ENCODE measurements around the gene F2RL2. TPM values are rescaled to one million over a fixed set of nuclear protein-coding genes. Genes with fewer than 3 reads are reported as not detected.
"Not testable (repeated sequence)": the region's sequence is repeated elsewhere in the genome, so short reads cannot be mapped to it uniquely, and the experiment has no call there.

F2RL2 gene
- total and polyA plus RNA-seq, 3 donors from 2014 or later, result 0.20 TPM; not detected in 2

- Histone ChIP-seq H3K27ac (no peak overlapping the region), H3K4me3 (no peak overlapping the region), H3K9me3 (no peaks in the 10 kb centered on the region), H3K4me1 (no peaks in the 10 kb centered on the region), H3K36me3 (ENCODE audit: low read depth, missing control alignments) (no peaks in the 10 kb centered on the region), H3K27me3 (no peaks in the 10 kb centered on the region)
- 78 to 79% methylated on average over 4 of the region's 4 CpGs for WGBS, 2 donors
- intact Hi-C loops (cut with DNase I; ENCODE audit: low total_unique reads), result loop anchor here (10.0 kb wide), 1 partner anchor 166 kb away; no protein-coding TSS in a partner anchor
- no peak for DNase-seq
- TF ChIP-seq POLR2A (IDR thresholded peaks at IDR 0.05), result no peak
- TF ChIP-seq CTCF (IDR thresholded peaks at IDR 0.05), result no peak
Observed at GRCh38 chr5:76608833-76609232, 14.4 kb downstream of the F2RL2 start.

DNA sequence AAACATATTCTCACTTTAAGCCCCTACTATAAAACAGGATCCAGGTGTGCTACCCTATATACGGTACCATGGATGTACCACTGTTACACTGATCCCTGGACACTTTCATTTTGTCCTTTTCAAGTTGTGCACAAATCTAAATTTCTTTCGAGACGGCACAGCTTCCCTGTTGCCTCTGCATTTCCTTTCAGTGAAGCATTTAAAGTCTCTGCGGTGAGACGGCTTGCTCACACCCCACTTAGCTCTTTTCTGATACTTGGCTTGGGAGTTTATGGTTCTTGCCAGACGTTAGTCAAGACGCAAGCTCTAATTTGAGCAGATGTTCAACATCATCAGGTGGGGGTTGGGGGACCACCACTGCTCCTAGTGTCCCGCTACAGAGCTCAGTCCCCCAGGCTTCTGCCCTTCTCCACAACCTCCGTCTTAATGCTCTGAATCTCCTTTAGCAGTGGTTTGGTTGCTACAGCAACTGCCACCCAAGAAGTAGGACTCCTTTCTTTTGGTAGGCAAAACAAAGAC is 15.8 kb downstream of the F2RL2 start:
- DNase-seq, result no peak
- 36 to 42% methylated on average over 9 of the region's 9 CpGs for WGBS, 2 donors
- no peaks in the 10 kb centered on the region for H3K27me3 ChIP-seq
- H3K27ac ChIP-seq, result no peak overlapping the region
- no peak overlapping the region for H3K4me3 ChIP-seq
- no peaks in the 10 kb centered on the region for H3K4me1 ChIP-seq
- intact Hi-C loops (cut with DNase I; ENCODE audit: low total_unique reads), result loop anchor here (10.0 kb wide), 1 partner anchor 167 kb away; no protein-coding TSS in a partner anchor
- no peaks in the 10 kb centered on the region for H3K36me3 ChIP-seq (ENCODE audit: low read depth, missing control alignments)
- no peaks in the 10 kb centered on the region for H3K9me3 ChIP-seq
- no peak for TF ChIP-seq CTCF (IDR thresholded peaks at IDR 0.05)
- no peak for TF ChIP-seq POLR2A (IDR thresholded peaks at IDR 0.05)

DNA sequence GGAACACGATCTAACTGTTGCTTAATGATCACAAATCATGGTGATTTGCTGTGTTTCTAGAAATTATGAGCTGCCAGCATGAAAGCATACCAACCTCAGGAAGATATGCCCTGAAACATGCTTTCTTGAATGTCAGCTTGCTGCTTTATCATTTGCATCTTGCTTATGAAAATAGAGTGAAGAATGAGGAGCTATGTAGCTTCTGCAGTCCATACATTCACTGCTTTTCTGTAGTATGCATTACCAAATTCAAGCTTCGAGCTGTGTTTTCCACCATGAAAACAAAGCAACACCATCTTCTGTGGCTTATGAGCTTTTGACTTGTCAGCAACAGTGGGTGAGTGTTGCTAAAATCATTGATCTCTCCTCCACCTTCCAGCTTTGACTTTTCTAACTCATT is 16.5 kb downstream of the F2RL2 start:
- Histone ChIP-seq H3K9me3 (no peaks in the 10 kb centered on the region), H3K4me3 (no peak overlapping the region), H3K4me1 (no peaks in the 10 kb centered on the region), H3K27me3 (no peaks in the 10 kb centered on the region), H3K27ac (no peak overlapping the region), H3K36me3 (ENCODE audit: low read depth, missing control alignments) (no peaks in the 10 kb centered on the region)
- 57 to 86% methylated on average over 2 of the region's 2 CpGs for WGBS, 2 donors
- intact Hi-C loops (cut with DNase I; ENCODE audit: low total_unique reads), result loop anchor here (10.0 kb wide), 1 partner anchor 168 kb away; no protein-coding TSS in a partner anchor
- no peak for TF ChIP-seq POLR2A (IDR thresholded peaks at IDR 0.05)
- no peak for DNase-seq

DNA sequence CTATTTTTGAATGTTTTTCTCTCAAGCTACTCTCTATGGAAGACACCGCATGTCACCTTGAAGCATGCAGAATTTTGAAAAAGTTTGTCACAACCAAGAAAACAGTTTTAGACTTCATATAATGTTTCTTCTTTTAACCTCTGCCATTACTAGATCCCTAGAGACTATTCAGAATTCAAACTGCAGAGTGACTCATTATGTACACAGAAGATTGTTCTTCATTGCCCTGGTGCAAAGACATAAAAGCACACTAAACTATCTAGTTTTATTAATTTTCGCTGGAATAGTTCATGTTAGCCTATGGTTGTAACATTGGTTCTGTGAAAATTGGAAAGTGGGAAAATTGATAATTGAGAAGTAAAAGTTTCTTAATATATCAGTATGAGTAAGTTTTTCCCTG is 18.4 kb downstream of the F2RL2 start:
- no peaks in the 10 kb centered on the region for H3K36me3 ChIP-seq (ENCODE audit: low read depth, missing control alignments)
- TF ChIP-seq POLR2A (IDR thresholded peaks at IDR 0.05) (no peak), CTCF (IDR thresholded peaks at IDR 0.05) (no peak)
- H3K9me3 ChIP-seq, result no peaks in the 10 kb centered on the region
- no peak for DNase-seq
- 47 to 79% methylated on average over 2 of the region's 2 CpGs for WGBS, 2 donors
- H3K4me3 ChIP-seq, result no peak overlapping the region
- intact Hi-C loops (cut with DNase I; ENCODE audit: low total_unique reads), result loop anchor here (10.0 kb wide), 1 partner anchor 170 kb away; no protein-coding TSS in a partner anchor
- H3K27me3 ChIP-seq, result no peaks in the 10 kb centered on the region
- H3K4me1 ChIP-seq, result no peaks in the 10 kb centered on the region
- H3K27ac ChIP-seq, result no peak overlapping the region

DNA sequence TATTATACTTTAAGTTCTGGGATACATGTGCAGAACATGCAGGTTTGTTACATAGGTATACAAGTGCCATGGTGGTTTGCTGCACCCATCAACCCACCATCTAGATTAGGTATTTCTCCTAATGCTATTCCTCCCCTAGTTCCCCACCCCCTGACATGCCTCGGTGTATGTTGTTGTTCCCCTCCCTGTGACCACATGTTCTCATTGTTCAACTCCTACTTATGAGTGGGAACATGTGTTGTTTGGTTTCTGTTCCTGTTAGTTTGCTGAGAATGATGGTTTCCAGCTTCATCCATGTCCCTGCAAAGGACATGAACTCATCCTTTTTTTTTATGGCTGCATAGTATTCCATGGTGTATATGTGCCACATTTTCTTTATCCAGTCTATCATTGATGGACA is 19.2 kb downstream of the F2RL2 start:
- H3K27ac ChIP-seq; H3K4me3 ChIP-seq; H3K27me3 ChIP-seq; DNase-seq; H3K4me1 ChIP-seq; H3K36me3 ChIP-seq (ENCODE audit: low read depth, missing control alignments); H3K9me3 ChIP-seq: not testable (repeated sequence)
- WGBS, 2 donors, result 40 to 79% methylated on average over 1 of the region's 1 CpG
- intact Hi-C loops (cut with DNase I; ENCODE audit: low total_unique reads), result loop anchor here (10.0 kb wide), 1 partner anchor 171 kb away; no protein-coding TSS in a partner anchor

Measured in testis (tissue), 3 donors.